ENCODE measurements around the gene ADD1.

GRCh38 chr4:2837110-2837903 is 6.3 kb upstream of the ADD1 start:
- TF ChIP-seq CTCF (IDR thresholded peaks at IDR 0.05) (no peak), POLR2A (IDR thresholded peaks at IDR 0.05) (no peak)

All from right lobe of liver (tissue), 4 donors.